SJSA1 (cell line): Measurements from ENCODE around the gene CFAP77. TPM values are rescaled to one million over a fixed set of nuclear protein-coding genes. Genes with fewer than 3 reads are reported as not detected.

Experiments
- DNase-seq, 2 experiments: peaks; one replicate each; pipeline ENCODE4 v3.0.0-alpha.2; 2015 to 2020; ENCODE audit warnings: low spot score in 2 of 2, low read depth in 1 of 2
- H3K27ac ChIP-seq: fragments of 250-450 bp; sonication (Bioruptor Pico); 2 replicates; pipeline ENCODE4 v1.5.1; 2020; ENCODE audit warnings: mild to moderate bottlenecking, moderate library complexity
- H3K27me3 ChIP-seq: fragments of 250-450 bp; sonication (Bioruptor Pico); replicated peaks from 2 replicates; pipeline ENCODE4 v1.5.1; 2020; ENCODE audit warnings: mild to moderate bottlenecking, moderate library complexity
- H3K36me3 ChIP-seq: fragments of 250-450 bp; sonication (Bioruptor Pico); 2 replicates; pipeline ENCODE4 v1.5.1; 2020; ENCODE audit warnings: mild to moderate bottlenecking
- H3K4me1 ChIP-seq: fragments of 250-450 bp; sonication (Bioruptor Pico); replicated peaks from 2 replicates; pipeline ENCODE4 v1.6.1; 2021; ENCODE audit warnings: mild to moderate bottlenecking
- H3K4me3 ChIP-seq: fragments of 250-450 bp; sonication (Bioruptor Pico); 2 replicates; pipeline ENCODE4 v1.5.1; 2020; ENCODE audit warnings: mild to moderate bottlenecking
- H3K9me3 ChIP-seq: fragments of 250-450 bp; sonication (Bioruptor Pico); replicated peaks from 2 replicates; pipeline ENCODE4 v1.5.1; 2020; ENCODE audit warnings: mild to moderate bottlenecking
- total RNA-seq: library from RNA; depleted of rRNA; stranded (reverse); fragments of >200 nt; shearing (Covaris generic); gene quantifications from 2 replicates; pipeline ENCODE4 v1.2.3, GENCODE V29; 2014

Gene CFAP77
- total RNA-seq, 1 experiment from 2014 or later: 0.42 TPM

DNA sequence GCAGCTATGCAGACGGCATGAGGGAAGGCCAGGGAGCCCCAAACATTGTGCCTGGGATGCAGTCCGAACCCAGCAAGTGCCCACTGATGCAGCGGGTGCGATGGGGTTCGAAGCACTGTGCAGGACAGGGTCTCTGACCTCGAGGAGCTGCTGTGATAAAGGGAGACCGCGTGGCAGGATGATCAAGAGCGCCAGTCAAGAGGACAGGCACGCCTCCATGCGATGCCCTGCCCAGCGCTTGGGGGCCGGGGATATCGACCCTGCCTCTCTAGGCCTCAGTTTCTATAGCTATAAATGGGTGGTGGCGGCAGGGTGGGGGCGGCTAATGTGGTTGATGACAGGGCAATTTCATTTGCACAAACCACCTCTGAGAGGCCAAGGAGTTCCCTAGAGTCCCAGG lies 87.7 kb downstream of the CFAP77 start:
- H3K9me3 ChIP-seq: no peaks in the 10 kb centered on the region
- no peak for DNase-seq
- H3K4me3 ChIP-seq: no peak overlapping the region
- H3K4me1 ChIP-seq: no peaks in the 10 kb centered on the region
- H3K27me3 ChIP-seq: peaks cover 5% of the 10 kb centered on the region; the same call in 1 of the 2 replicates
- no peak overlapping the region for H3K27ac ChIP-seq
- H3K36me3 ChIP-seq: no peaks in the 10 kb centered on the region

DNA sequence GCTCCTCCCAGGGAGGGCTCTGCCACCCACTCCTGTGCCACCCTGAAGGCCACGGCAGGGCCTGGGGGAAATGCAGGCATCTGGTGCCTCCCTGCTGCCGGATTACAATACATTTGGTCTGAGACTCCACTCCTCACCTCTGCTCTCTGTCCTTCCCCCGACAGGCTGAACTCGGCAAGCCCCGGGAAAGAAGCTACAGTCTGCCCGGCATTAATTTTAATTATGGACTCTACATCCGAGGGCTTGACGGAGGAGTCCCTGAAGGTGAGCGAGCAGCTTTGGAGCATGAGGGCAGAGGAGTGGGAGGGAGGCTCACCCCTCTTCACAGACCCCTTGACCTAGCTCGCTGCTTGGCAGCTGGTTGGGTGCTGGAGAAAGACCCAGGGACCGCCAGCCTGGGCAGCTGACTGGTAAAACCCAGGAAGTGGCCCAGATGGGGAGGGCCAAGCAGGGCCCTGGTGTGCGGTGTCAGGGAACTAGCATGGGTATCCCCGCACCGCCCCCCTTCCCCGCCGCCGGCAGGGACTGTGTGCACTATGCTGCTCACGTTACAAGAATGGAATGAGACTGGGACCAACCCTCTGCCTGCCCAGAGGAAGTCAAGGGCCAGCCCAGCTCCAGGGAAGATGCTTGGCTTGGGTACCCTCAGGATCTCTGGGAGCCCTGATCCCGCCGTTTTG lies 88.7 kb downstream of the CFAP77 start:
- no peaks in the 10 kb centered on the region for H3K4me1 ChIP-seq
- no peak overlapping the region for H3K4me3 ChIP-seq
- H3K9me3 ChIP-seq: no peaks in the 10 kb centered on the region
- no peak overlapping the region for H3K27ac ChIP-seq
- no peaks in the 10 kb centered on the region for H3K36me3 ChIP-seq
- no peak for DNase-seq
- H3K27me3 ChIP-seq: peaks cover 5% of the 10 kb centered on the region; the same call in 1 of the 2 replicates

DNA sequence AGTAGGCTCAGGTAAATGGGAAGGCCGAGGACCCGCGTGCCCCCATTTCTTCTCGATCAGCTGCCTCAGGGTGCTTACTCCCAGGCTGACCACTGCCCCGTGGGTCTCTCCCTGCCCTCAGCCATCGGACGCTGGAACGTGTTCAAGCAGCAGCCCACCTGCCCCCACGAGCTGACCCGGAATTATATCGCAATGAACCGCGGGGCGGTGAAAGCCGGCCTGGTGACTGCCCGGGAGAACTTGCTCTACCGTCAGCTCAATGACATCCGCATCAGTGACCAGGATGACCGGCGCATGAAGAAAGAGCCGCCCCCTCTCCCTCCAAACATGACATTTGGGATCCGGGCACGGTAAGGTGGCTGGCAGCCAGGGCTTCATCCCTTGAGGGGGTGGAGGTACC lies 89.2 kb downstream of the CFAP77 start:
- Histone ChIP-seq H3K36me3 (no peaks in the 10 kb centered on the region), H3K27me3 (peaks cover 10% of the 10 kb centered on the region; the same call in 1 of the 2 replicates), H3K27ac (no peak overlapping the region), H3K4me1 (no peaks in the 10 kb centered on the region), H3K4me3 (no peak overlapping the region), H3K9me3 (no peaks in the 10 kb centered on the region)
- no peak for DNase-seq

DNA sequence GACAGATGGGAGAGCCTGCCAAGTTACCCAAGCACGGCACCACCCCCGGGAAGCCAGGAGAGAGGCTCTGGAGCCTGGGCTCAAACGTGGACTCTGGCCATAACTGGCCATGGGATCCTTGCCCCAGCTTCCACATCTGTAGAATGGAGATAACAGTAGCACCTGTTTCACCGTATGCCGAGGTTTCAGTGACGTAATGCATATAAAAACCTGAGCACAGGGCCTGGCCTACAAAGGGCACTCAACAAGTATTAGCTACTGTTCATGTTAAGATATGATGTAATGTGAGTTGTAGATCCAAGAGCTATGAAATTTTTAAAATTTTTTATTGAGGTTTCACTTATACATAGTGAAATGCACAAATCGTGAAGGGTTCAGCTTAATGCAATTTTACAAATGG lies 90.2 kb downstream of the CFAP77 start:
- Histone ChIP-seq H3K4me1 (no peaks in the 10 kb centered on the region), H3K27ac (no peak overlapping the region), H3K4me3 (no peak overlapping the region), H3K9me3 (no peaks in the 10 kb centered on the region), H3K36me3 (no peaks in the 10 kb centered on the region), H3K27me3 (peaks cover 16% of the 10 kb centered on the region; the same call in 1 of the 2 replicates)
- no peak for DNase-seq

DNA sequence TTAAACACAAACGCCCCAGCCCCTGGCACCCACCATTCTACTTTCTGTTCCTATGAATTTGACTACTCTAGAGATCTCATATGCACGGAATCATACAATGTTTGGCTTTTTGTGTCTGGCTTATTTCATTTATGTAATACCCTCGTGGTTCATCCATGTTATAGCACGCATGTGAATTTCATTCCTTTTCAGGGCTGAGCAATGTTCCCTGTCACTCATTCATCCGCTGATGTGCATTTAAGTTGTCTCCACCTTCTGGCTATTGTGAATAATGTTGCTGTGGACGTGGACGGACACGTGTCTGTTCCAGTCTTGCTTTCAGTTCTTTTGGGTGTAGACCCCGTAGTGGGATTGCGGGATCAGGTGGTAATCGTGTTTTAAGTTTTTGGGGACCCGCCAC lies 92.5 kb downstream of the CFAP77 start:
- Histone ChIP-seq H3K27ac (no peak overlapping the region), H3K4me1 (no peaks in the 10 kb centered on the region), H3K36me3 (no peaks in the 10 kb centered on the region), H3K27me3 (peaks cover 16% of the 10 kb centered on the region; the same call in 1 of the 2 replicates), H3K4me3 (no peak overlapping the region), H3K9me3 (no peaks in the 10 kb centered on the region)
- DNase-seq: no peak

DNA sequence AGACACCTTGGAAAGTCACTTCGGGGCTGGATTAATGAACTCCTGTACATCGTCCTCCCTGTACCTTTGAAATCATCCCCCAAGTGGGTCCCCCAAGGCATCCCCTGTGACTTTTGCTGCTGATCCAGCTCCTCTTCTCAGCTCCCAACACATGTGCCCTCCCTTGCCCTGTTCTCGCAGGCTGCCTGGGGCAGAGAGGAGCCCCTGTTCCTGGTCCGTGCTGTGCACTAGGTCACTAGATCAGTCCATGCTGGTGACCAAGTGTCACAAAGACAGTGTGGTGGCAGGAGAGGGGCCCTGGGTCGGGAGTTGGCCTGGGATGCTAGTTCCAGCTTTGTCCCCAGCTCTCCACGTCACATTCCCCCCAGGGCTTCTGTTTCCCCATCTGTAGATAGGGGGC lies 93.1 kb downstream of the CFAP77 start:
- Histone ChIP-seq H3K27me3 (peaks cover 16% of the 10 kb centered on the region; the same call in 1 of the 2 replicates), H3K4me1 (no peaks in the 10 kb centered on the region), H3K9me3 (no peaks in the 10 kb centered on the region), H3K27ac (no peak overlapping the region), H3K4me3 (no peak overlapping the region), H3K36me3 (no peaks in the 10 kb centered on the region)
- DNase-seq: no peak

DNA sequence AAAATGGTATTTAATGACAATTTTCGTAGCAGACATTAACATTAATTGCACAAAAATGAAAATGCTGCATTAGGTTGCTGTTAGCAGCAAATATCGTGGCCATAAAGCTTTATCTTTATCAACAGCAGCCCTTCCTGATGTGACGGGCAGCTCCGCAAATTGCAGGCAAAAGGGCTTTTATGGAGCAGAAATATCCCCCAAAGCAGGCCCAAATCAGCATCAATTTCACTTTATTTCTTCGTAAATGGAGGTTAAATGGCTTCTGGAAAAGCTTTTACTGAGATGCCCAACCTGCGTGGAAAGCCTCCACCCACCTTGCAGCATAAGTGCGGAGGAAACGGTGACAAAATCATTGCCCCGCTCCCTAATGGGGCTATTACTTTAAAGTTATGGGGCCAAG lies 94.5 kb downstream of the CFAP77 start:
- H3K9me3 ChIP-seq: no peaks in the 10 kb centered on the region
- no peak for DNase-seq
- H3K27ac ChIP-seq: no peak overlapping the region
- H3K4me1 ChIP-seq: no peaks in the 10 kb centered on the region
- H3K36me3 ChIP-seq: no peaks in the 10 kb centered on the region
- H3K4me3 ChIP-seq: no peak overlapping the region
- peaks cover 11% of the 10 kb centered on the region; the same call in 1 of the 2 replicates for H3K27me3 ChIP-seq

DNA sequence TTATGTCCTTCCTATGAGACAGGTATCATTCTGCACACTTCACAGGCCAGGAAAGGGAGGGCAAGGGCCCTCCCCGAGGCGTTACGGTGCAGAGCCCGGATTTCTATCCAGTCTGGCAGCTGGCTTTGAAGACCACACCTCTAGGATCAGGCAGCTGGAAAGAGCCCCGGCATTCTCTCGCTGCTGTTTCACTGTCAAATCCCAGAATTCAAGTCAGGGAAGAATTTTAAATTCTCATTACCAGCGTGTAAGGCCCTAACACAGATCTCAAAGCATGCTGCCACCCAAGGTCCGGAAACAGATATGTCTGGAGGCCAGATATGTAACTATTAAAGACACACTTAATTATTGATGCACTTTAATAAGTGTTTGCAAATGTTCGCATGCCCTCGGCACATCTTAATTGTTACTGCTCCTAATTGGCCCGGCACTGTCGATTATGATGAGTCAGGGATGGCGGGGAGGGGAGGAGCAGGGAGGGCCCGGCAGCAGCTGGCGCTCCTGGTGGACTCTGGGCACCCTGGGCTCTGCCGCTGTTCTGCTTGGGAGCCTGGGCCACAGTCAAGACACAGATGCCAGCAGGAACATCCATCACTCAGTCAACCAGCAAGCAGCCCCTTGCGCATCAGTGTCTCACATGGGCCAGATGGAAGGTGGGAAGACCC lies 96.1 kb downstream of the CFAP77 start:
- Histone ChIP-seq H3K9me3 (no peaks in the 10 kb centered on the region), H3K27ac (no peak overlapping the region), H3K4me3 (no peak overlapping the region), H3K36me3 (no peaks in the 10 kb centered on the region), H3K4me1 (no peaks in the 10 kb centered on the region), H3K27me3 (peaks cover 11% of the 10 kb centered on the region; the same call in 1 of the 2 replicates)
- no peak for DNase-seq

DNA sequence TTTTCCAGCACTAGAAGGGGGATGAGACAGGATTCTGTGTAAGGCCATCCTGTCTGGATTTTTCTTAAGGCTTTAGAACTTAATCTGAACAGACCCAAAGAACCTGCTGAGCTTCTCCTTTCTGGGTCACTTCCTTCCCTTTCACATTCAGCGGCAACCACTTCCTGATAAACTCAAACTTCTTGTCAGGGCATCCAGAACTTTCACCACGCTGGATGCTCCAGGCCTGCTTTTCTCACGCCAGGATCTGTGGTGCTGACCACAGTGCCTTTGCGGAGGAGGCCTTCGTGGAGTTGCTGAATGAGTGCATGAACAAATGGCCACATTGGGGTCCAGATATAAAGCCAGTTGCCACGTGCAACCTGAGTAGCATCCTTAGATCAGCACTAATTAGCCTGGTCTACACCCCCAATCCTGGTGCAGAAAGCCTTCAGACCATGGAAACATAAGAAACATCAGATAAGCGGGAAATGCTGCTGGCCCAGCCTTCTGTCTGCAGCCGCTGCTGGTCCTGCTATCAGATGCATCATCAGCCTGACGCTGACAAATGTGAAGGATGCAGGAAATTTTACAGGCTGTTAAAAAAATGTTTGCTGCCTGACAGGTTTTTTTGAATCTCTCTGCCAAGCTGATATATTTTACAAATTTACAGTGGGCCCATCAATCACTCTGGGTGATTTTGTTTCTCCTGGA lies 97.1 kb downstream of the CFAP77 start:
- Histone ChIP-seq H3K27me3 (peaks cover 13% of the 10 kb centered on the region), H3K4me3 (no peak overlapping the region), H3K36me3 (no peaks in the 10 kb centered on the region), H3K27ac (no peak overlapping the region), H3K4me1 (no peaks in the 10 kb centered on the region), H3K9me3 (no peaks in the 10 kb centered on the region)
- DNase-seq: no peak

DNA sequence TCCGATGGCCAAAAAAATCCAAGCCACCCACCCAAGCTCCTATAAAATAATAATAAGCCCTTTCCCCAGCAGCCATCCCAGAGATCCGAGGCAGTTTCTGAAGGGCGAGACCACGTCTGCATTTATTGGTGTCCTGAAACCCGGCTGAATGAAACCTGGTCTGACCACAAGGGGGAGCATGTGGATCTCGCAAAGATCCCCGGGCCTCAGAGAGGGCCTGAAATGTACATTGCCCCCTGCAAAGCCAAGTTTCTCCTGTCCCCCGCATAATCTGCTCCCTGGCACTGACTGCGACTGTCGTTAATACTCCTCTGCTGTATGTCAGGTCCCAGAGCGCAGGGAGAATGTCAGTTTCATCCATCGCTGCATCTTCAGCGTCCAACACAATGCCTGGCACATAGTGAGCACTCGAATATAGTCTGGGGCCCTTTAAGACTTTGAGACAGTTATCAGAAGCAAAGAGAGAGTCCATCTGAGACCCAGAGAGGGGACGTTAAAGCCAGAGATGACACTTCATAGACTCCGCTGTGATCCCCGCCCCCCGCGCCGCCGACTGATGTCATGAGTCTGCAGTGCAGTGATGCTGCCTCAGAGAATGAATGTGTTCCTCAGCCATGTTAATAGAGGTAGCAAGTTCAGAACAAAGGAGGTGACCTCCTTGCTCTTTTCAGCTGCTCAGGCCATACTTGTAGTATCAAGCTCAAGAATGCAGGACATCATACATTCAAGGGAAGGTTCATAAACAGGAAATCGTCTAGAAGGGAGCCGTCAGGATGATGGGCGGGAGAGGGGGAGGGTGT lies 97.9 kb downstream of the CFAP77 start:
- no peaks in the 10 kb centered on the region for H3K9me3 ChIP-seq
- H3K27me3 ChIP-seq: peaks cover 21% of the 10 kb centered on the region
- H3K27ac ChIP-seq: no peak overlapping the region
- no peaks in the 10 kb centered on the region for H3K36me3 ChIP-seq
- no peaks in the 10 kb centered on the region for H3K4me1 ChIP-seq
- no peak overlapping the region for H3K4me3 ChIP-seq
- peak; percentile 31 to 65 for DNase-seq

DNA sequence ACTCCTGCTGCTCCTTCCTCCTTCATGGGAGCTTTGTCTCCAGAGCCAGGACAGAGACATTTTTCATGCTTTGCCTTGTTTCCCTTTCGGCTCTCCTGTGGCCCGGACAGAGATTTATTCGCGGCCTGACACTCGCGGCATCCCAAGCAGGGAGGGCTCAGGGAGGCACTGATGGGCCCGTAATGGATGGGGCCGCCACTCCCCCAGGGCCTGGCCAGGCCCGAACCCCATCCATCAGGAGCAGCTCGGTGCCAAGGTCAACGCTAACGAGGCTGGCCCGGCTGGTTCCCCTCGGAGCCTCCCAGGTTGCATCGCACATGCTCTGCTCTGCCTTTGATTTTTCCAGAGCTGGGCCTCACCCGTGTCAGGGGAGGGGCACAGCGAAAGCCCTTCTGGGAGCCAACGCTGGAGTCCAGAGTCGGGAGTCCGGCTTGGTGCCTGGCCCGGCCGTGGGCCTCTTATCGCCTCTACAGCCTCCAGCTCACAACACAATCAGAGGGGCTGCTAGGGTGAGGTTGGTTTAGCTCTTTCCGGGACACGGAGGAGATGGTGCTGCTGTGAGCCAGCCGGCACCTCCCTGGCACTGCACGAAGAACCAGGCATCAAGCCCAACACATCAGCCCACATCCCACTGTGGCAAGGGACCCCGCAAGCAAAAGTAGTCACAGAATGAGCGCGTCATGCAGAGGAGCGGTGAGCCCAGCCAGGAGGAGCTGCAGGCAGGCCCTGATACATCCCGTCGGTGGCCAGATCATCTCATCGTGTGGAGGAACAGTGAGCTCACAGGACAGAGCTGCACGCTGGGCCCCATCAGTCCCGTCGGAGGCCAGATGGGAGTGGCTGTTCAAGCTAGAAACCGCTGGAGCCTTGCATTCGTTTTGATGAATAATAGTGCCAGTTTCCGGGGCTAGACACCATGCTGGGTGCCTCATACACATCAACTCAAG lies 100.2 kb downstream of the CFAP77 start:
- Histone ChIP-seq H3K9me3 (no peaks in the 10 kb centered on the region), H3K27ac (no peak overlapping the region), H3K27me3 (peaks cover 10% of the 10 kb centered on the region), H3K36me3 (no peaks in the 10 kb centered on the region), H3K4me1 (no peaks in the 10 kb centered on the region), H3K4me3 (no peak overlapping the region)
- DNase-seq: no peak

DNA sequence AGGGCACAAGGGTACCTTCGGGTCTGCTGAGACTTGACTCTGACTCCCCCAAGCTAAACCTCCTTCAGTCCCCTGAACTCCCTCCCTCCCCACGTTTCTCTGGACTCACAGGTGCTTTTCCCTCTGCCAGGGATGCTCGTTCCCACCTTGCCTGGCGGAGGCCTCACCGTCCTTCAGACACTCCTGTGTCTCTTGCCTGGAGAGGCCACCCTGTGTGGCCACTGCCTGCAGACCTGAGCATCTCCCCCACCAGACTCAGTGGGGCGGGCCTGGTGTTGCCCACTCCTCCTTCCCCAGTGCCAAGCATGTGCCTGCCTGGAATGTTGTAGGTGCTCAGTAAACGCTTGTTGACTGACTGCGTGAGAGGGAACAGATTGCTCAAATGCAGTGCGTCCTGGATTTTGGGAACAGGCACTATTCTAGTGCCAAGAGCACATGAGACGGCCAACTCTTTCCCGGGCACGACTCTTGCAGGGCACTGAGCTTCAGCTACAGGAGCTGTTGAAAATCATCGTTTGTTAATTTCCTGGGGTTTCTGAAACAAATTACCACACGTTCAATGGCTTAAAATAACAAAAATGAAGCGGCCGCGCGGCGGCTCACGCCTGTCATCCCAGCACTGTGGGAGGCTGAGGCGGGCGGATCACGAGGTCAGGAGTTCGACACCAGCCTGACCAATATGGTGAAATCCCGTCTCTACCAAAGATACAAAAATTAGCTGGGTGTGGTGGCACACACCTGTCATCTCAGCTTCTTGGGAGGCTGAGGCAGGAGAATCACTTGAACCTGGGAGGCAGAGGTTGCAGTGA lies 101.4 kb downstream of the CFAP77 start:
- Histone ChIP-seq H3K36me3 (no peaks in the 10 kb centered on the region), H3K27me3 (peaks cover 13% of the 10 kb centered on the region), H3K27ac (no peak overlapping the region), H3K4me1 (no peaks in the 10 kb centered on the region), H3K9me3 (no peaks in the 10 kb centered on the region), H3K4me3 (no peak overlapping the region)
- DNase-seq: no peak
